PC-9 (cell line): ENCODE measurements around the gene DNAI1. TPM values are rescaled to one million over a fixed set of nuclear protein-coding genes. Genes with fewer than 3 reads are reported as not detected.

Experiments used
- BruUV-seq: library from RNA; stranded (reverse); fragments of 400-500 nt; replicated peaks from 2 replicates; lab custom pipeline; 2021; lab: Mats Ljungman, UMichigan
- CTCF ChIA-PET: fragments of 300-600 bp; sonication (Branson Sonifier 250); formaldehyde crosslinking; loops from one replicate; lab custom pipeline; 2022; ENCODE audit warnings: antibody characterized with exemption; lab: Charles Lee
- POLR2A ChIA-PET: fragments of 300-600 bp; sonication (Branson Sonifier 250); formaldehyde crosslinking; loops from one replicate; lab custom pipeline; 2022; ENCODE audit warnings: antibody characterized with exemption; ENCODE audit not compliant: unreplicated experiment; lab: Charles Lee
- DNase-seq, 2 experiments: peaks; one replicate each; pipeline versions ENCODE4 v3.0.0 to v3.0.0-alpha.2; 2015 to 2022; ENCODE audit warnings: mixed read lengths in 1 of 2
- H2AFZ ChIP-seq: fragments of 200-600 bp; sonication (generic); 2 replicates; pipeline ENCODE4 v1.8.1; 2017; ENCODE audit warnings: antibody characterized with exemption
- H3F3A ChIP-seq: fragments of 200-600 bp; sonication (generic); 2 replicates; pipeline ENCODE4 v1.8.1; 2017; ENCODE audit warnings: antibody characterized with exemption, mild to moderate bottlenecking, low read depth; ENCODE audit not compliant: insufficient read depth
- H3K27ac ChIP-seq: fragments of 200-600 bp; sonication (generic); 2 replicates; pipeline ENCODE4 v1.6.1; 2016; ENCODE audit warnings: mixed run types
- H3K27me3 ChIP-seq: fragments of 200-600 bp; sonication (generic); 2 replicates; pipeline ENCODE4 v1.6.1; 2016; ENCODE audit warnings: low read depth, mixed run types; ENCODE audit not compliant: insufficient read depth
- H3K36me3 ChIP-seq: fragments of 200-600 bp; sonication (generic); 2 replicates; pipeline ENCODE4 v1.6.1; 2016; ENCODE audit warnings: low read depth, mixed run types
- H3K4me1 ChIP-seq: fragments of 200-600 bp; sonication (generic); replicated peaks from 2 replicates; pipeline ENCODE4 v1.6.1; 2016; ENCODE audit warnings: mixed run types; ENCODE audit not compliant: insufficient read depth
- H3K4me2 ChIP-seq: fragments of 200-600 bp; sonication (generic); 2 replicates; pipeline ENCODE4 v1.6.1; 2017; ENCODE audit warnings: mixed run types
- H3K4me3 ChIP-seq: fragments of 200-600 bp; sonication (generic); 2 replicates; pipeline ENCODE4 v1.6.1; 2016; ENCODE audit warnings: mixed run types
- H3K79me2 ChIP-seq: fragments of 200-600 bp; sonication (generic); 2 replicates; pipeline ENCODE4 v1.6.1; 2017; ENCODE audit warnings: low read depth, mixed run types
- H3K9me2 ChIP-seq: fragments of 200-600 bp; sonication (generic); 2 replicates; pipeline ENCODE4 v1.8.1; 2017; ENCODE audit warnings: mild to moderate bottlenecking; ENCODE audit not compliant: insufficient read depth
- H3K9me3 ChIP-seq: fragments of 200-600 bp; sonication (generic); 2 replicates; pipeline ENCODE4 v1.8.1; 2016; ENCODE audit warnings: low read depth; ENCODE audit not compliant: insufficient read depth
- H4K20me1 ChIP-seq: fragments of 200-600 bp; sonication (generic); 2 replicates; pipeline ENCODE4 v1.8.1; 2017; ENCODE audit not compliant: insufficient read depth
- CTCF ChIP-seq: fragments of 200-600 bp; sonication (generic); conservative IDR thresholded peaks from 2 replicates; pipeline ENCODE4 v1.6.1; 2017; ENCODE audit warnings: mixed run types, antibody characterized with exemption, mild to moderate bottlenecking, moderate library complexity
- EZH2 ChIP-seq: fragments of 200-600 bp; sonication (generic); IDR thresholded peaks from 2 replicates; pipeline ENCODE4 v1.8.0; 2017; ENCODE audit warnings: antibody characterized with exemption, low read depth
- intact Hi-C: fragments of 100-400 bp; cut with micrococcal nuclease; formaldehyde crosslinking; loops from one replicate; pipeline ENCODE4 v1.10.0; 2022; ENCODE audit not compliant: unreplicated experiment
- total RNA-seq: library from RNA; stranded (reverse); gene quantifications from 2 replicates; pipeline ENCODE4 v1.2.3, GENCODE V29; 2021

DNAI1 gene
- total RNA-seq, 1 experiment from 2014 or later: 1.6 TPM

GRCh38 chr9:34493972-34494535 lies 35.4 kb downstream of the DNAI1 start:
- Histone ChIP-seq H3K4me2 (no peak overlapping the region), H3K27ac (no peak overlapping the region), H2AFZ (no peak overlapping the region), H3K9me3 (no peaks in the 10 kb centered on the region), H4K20me1 (no peaks in the 10 kb centered on the region), H3K79me2 (no peaks in the 10 kb centered on the region), H3K9me2 (no peaks in the 10 kb centered on the region), H3F3A (no peaks in the 10 kb centered on the region), H3K4me1 (no peaks in the 10 kb centered on the region), H3K27me3 (no peaks in the 10 kb centered on the region), H3K4me3 (no peak overlapping the region), H3K36me3 (no peaks in the 10 kb centered on the region)
- TF ChIP-seq EZH2: no peak
- no peak for TF ChIP-seq CTCF
- ChIA-PET POLR2A (no interaction called here), CTCF (interaction anchor here (0.7 kb wide), 1 partner anchor 90 kb away, joined by 3 read pairs; no protein-coding TSS in a partner anchor)
- BruUV-seq: no TSS peak
- no peak for DNase-seq
- intact Hi-C loops: no loop called here

- Histone ChIP-seq H3K4me2 (no peak overlapping the region), H3K27ac (no peak overlapping the region), H2AFZ (no peak overlapping the region), H3K79me2 (no peaks in the 10 kb centered on the region), H3K4me1 (no peaks in the 10 kb centered on the region), H3K4me3 (no peak overlapping the region), H3K36me3 (no peaks in the 10 kb centered on the region), H3K27me3 (no peaks in the 10 kb centered on the region), H4K20me1 (no peaks in the 10 kb centered on the region), H3F3A (no peaks in the 10 kb centered on the region), H3K9me2 (no peaks in the 10 kb centered on the region), H3K9me3 (no peaks in the 10 kb centered on the region)
- ChIA-PET POLR2A (no interaction called here), CTCF (no interaction called here)
- no peak for DNase-seq
- TF ChIP-seq CTCF (no peak), EZH2 (no peak)
- intact Hi-C loops: no loop called here
- no TSS peak for BruUV-seq
Measured at GRCh38 chr9:34496149-34496712, 37.6 kb downstream of the DNAI1 start.

- Histone ChIP-seq H3K27ac (no peak overlapping the region), H2AFZ (no peak overlapping the region), H3F3A (no peaks in the 10 kb centered on the region), H3K4me2 (no peak overlapping the region), H3K4me3 (no peak overlapping the region), H3K27me3 (no peaks in the 10 kb centered on the region), H3K9me2 (no peaks in the 10 kb centered on the region), H4K20me1 (no peaks in the 10 kb centered on the region), H3K4me1 (no peaks in the 10 kb centered on the region), H3K9me3 (no peaks in the 10 kb centered on the region), H3K36me3 (no peaks in the 10 kb centered on the region), H3K79me2 (no peaks in the 10 kb centered on the region)
- no peak for DNase-seq
- no TSS peak for BruUV-seq
- ChIA-PET CTCF (no interaction called here), POLR2A (no interaction called here)
- no peak for TF ChIP-seq EZH2
- TF ChIP-seq CTCF: no peak
- intact Hi-C loops: no loop called here
Measured at GRCh38 chr9:34498553-34498952, 39.9 kb downstream of the DNAI1 start.
